Peyer's patch (tissue), 4 donors: ENCODE results near the gene FTO.

ENCODE experiments used
- CTCF ChIP-seq, 6 experiments: fragments of 450-650 bp in 4 of 6; fragments of 200-600 bp in 2 of 6; sonication (generic) in 1 of 6; IDR thresholded peaks; one replicate each; pipeline ENCODE4 v1.5.1; 2017 to 2019; ENCODE audit warnings: antibody characterized with exemption in 6 of 6, mild to moderate bottlenecking in 3 of 6, moderate library complexity in 1 of 6
- POLR2A ChIP-seq, 2 donors: fragments of 450-650 bp; IDR thresholded peaks; one replicate each; pipeline ENCODE4 v1.5.1; 2017; ENCODE audit warnings: antibody characterized with exemption in 2 of 2, mild to moderate bottlenecking in 2 of 2, moderate library complexity in 2 of 2

DNA sequence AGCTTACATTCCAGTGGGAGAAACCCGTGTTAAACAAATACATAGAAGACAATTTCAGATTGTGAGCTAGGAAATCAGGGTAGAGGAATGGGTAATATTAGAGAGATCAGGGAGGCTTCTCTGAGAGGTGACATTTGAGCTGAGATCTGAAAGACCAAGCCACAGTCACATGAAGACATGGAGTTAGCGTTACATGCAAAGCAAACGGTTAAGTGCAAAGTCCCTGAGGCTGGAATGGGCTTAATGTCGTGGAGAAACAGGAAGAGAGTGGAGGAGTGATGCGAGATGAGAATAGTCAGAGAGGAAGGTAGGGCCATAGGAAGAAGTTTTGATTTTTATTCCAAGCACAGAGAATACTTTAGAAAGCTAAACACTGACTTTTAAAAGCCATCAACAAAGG is 336.5 kb downstream of the FTO start:
- TF ChIP-seq CTCF (IDR thresholded peaks at IDR 0.05) (no peak), POLR2A (IDR thresholded peaks at IDR 0.05) (no peak)
